ENCODE data around the gene ATP9B.
"Not testable (repeated sequence)": the region's sequence is repeated elsewhere in the genome, so short reads cannot be mapped to it uniquely, and the experiment has no call there.

ATP9B gene

DNA sequence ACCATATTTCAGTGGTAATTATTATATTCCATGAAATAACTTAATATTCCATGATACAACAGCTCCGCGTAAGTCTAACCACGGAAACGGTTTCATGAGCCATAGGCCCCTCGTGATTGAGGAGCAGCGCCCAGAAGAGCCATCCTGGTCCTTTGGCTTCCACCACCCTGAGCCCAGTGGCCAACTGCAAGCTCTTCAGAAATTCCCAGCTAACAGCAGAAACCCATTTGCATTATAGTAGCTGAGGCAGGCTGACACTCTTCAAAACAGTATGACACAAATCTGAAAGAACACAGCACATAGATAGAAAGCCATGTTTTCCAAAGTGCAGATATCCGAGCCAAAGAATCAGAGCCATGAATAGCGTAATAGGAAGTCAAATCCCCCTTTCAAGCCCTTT is 205.6 kb downstream of the ATP9B start:
- Histone ChIP-seq H3K27me3 (ENCODE audit: insufficient read depth, low read length) (no peaks in the 10 kb centered on the region), H3K9me3 (ENCODE audit: low read length) (peaks cover 2% of the 10 kb centered on the region), H3K36me3 (ENCODE audit: insufficient read depth, low read length) (peaks cover 17% of the 10 kb centered on the region), H2AFZ (ENCODE audit: low read depth, low read length) (no peak overlapping the region), H3K4me3 (ENCODE audit: low read length) (no peak overlapping the region), H3K4me1 (ENCODE audit: insufficient read depth, low read length) (peaks cover 4% of the 10 kb centered on the region)

- Histone ChIP-seq H2AFZ (ENCODE audit: low read depth, low read length) (no peak overlapping the region), H3K36me3 (ENCODE audit: insufficient read depth, low read length) (peaks cover 16% of the 10 kb centered on the region), H3K27me3 (ENCODE audit: insufficient read depth, low read length) (no peaks in the 10 kb centered on the region), H3K4me1 (ENCODE audit: insufficient read depth, low read length) (peaks cover 4% of the 10 kb centered on the region), H3K4me3 (ENCODE audit: low read length) (no peak overlapping the region), H3K9me3 (ENCODE audit: low read length) (peaks cover 2% of the 10 kb centered on the region)
Observed at GRCh38 chr18:79275461-79275860, 206.3 kb downstream of the ATP9B start.

- Histone ChIP-seq H3K4me1 (ENCODE audit: insufficient read depth, low read length) (peaks cover 4% of the 10 kb centered on the region), H3K27me3 (ENCODE audit: insufficient read depth, low read length) (no peaks in the 10 kb centered on the region), H3K4me3 (ENCODE audit: low read length) (no peak overlapping the region), H3K36me3 (ENCODE audit: insufficient read depth, low read length) (peaks cover 13% of the 10 kb centered on the region), H3K9me3 (ENCODE audit: low read length) (no peaks in the 10 kb centered on the region), H2AFZ (ENCODE audit: low read depth, low read length) (no peak overlapping the region)
Observed at GRCh38 chr18:79275992-79276391, 206.8 kb downstream of the ATP9B start.

- no peak overlapping the region for H2AFZ ChIP-seq (ENCODE audit: low read depth, low read length)
- peaks cover 10% of the 10 kb centered on the region for H3K36me3 ChIP-seq (ENCODE audit: insufficient read depth, low read length)
- no peaks in the 10 kb centered on the region for H3K9me3 ChIP-seq (ENCODE audit: low read length)
- peaks cover 4% of the 10 kb centered on the region for H3K4me1 ChIP-seq (ENCODE audit: insufficient read depth, low read length)
- H3K4me3 ChIP-seq (ENCODE audit: low read length) = no peak overlapping the region
- no peaks in the 10 kb centered on the region for H3K27me3 ChIP-seq (ENCODE audit: insufficient read depth, low read length)
Observed at GRCh38 chr18:79278896-79279295, 209.7 kb downstream of the ATP9B start.

DNA sequence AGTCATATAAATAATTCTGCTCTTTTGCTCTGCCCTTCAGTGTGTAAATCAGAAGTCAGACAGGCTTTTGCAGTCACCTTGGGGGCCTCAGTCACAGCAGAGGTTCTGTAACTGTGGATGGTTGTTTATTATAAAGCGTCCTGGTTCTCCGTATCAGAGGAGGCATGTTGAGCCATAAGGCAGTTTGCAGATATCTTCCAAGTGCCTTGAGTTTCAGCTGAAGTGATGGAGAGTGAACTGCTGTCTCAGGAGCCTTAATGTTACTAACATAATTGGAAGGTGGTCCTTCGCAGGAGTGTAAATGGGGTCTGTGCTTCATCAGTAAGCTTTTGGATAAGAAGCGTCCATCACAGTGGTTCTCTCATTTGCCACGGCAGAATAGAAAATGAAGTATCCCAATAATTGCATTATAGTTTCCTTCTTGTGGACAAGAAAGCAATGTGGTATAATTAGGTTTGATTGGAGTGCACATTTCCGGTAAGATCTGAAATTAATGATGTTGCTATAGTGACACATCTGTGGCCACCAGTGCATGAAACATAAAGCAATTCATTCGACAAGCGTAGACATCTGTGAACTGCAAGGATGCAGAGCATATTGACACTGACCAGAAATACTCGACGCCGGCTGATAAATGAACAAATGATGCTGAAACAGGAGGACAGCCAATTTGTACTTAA is 214.1 kb downstream of the ATP9B start:
- no peak overlapping the region for H2AFZ ChIP-seq (ENCODE audit: low read depth, low read length)
- no peaks in the 10 kb centered on the region for H3K27me3 ChIP-seq (ENCODE audit: insufficient read depth, low read length)
- H3K4me1 ChIP-seq (ENCODE audit: insufficient read depth, low read length) = peaks cover 2% of the 10 kb centered on the region
- H3K4me3 ChIP-seq (ENCODE audit: low read length) = no peak overlapping the region
- H3K9me3 ChIP-seq (ENCODE audit: low read length) = no peaks in the 10 kb centered on the region
- H3K36me3 ChIP-seq (ENCODE audit: insufficient read depth, low read length) = peaks cover 5% of the 10 kb centered on the region

DNA sequence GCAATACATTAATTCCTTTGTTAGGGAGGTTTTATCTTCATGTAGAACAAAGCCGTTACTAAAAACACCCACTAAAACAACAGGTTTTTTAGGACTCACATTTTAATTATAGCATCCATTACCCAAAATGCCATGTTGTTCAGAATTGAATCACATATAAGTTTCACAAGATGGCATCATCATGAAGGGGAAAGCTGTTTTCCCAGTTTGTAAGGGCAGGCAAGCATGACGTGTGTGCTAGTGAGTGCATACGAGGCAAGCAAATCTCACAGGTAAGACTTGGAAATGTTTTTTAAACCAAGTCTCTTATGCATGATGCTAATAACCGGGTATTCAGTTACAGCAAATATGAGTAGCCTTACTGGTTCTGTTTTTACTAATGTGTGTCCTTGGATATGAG is 214.7 kb downstream of the ATP9B start:
- H3K27me3 ChIP-seq (ENCODE audit: insufficient read depth, low read length) = no peaks in the 10 kb centered on the region
- H3K4me3 ChIP-seq (ENCODE audit: low read length) = no peak overlapping the region
- peaks cover 2% of the 10 kb centered on the region for H3K4me1 ChIP-seq (ENCODE audit: insufficient read depth, low read length)
- peaks cover 3% of the 10 kb centered on the region for H3K36me3 ChIP-seq (ENCODE audit: insufficient read depth, low read length)
- no peaks in the 10 kb centered on the region for H3K9me3 ChIP-seq (ENCODE audit: low read length)
- H2AFZ ChIP-seq (ENCODE audit: low read depth, low read length) = no peak overlapping the region

DNA sequence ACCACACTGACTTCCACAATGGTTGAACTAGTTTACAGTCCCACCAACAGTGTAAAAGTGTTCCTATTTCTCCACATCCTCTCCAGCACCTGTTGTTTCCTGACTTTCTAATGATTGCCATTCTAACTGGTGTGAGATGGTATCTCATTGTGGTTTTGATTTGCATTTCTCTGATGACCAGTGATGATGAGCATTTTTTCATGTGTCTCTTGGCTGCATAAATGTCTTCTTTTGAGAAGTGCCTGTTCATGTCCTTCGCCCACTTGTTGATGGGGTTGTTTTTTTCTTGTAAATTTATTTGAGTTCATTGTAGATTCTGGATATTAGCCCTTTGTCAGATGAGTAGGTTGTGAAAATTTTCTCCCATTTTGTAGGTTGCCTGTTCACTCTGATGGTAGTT is 216.0 kb downstream of the ATP9B start:
- H3K27me3 ChIP-seq (ENCODE audit: insufficient read depth, low read length); H3K36me3 ChIP-seq (ENCODE audit: insufficient read depth, low read length); H3K4me3 ChIP-seq (ENCODE audit: low read length); H3K9me3 ChIP-seq (ENCODE audit: low read length); H2AFZ ChIP-seq (ENCODE audit: low read depth, low read length); H3K4me1 ChIP-seq (ENCODE audit: insufficient read depth, low read length): not testable (repeated sequence)

GRCh38 chr18:79290409-79290808 is 221.2 kb downstream of the ATP9B start:
- not testable (repeated sequence) for H3K4me3 ChIP-seq (ENCODE audit: low read length); H3K9me3 ChIP-seq (ENCODE audit: low read length); H3K27me3 ChIP-seq (ENCODE audit: insufficient read depth, low read length); H2AFZ ChIP-seq (ENCODE audit: low read depth, low read length); H3K36me3 ChIP-seq (ENCODE audit: insufficient read depth, low read length); H3K4me1 ChIP-seq (ENCODE audit: insufficient read depth, low read length)

- Histone ChIP-seq H3K4me3 (ENCODE audit: low read length) (no peak overlapping the region), H3K4me1 (ENCODE audit: insufficient read depth, low read length) (no peaks in the 10 kb centered on the region), H2AFZ (ENCODE audit: low read depth, low read length) (no peak overlapping the region), H3K36me3 (ENCODE audit: insufficient read depth, low read length) (peaks cover 2% of the 10 kb centered on the region), H3K9me3 (ENCODE audit: low read length) (no peaks in the 10 kb centered on the region), H3K27me3 (ENCODE audit: insufficient read depth, low read length) (no peaks in the 10 kb centered on the region)
Observed at GRCh38 chr18:79290876-79291275, 221.7 kb downstream of the ATP9B start.

DNA sequence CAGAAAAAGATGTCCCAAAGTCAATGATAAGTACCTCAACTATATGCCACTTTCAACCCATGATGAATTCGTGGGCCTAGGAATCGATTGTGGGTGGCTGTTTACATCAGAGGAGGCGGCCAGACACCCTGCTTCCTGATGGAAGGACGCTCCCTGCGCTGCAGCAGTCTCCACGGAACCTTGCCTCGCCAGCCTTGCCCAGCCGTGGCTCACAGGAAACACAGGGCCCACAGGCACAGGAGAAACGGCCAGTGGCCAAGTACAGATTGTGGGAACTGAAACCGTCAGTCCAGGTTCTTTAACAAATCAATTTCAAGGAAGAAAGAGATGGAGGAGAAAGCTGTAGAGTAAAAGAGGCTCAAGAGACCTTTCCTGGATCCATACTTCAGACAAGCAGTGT is 225.0 kb downstream of the ATP9B start:
- Histone ChIP-seq H3K27me3 (ENCODE audit: insufficient read depth, low read length) (no peaks in the 10 kb centered on the region), H3K4me1 (ENCODE audit: insufficient read depth, low read length) (no peaks in the 10 kb centered on the region), H3K36me3 (ENCODE audit: insufficient read depth, low read length) (peaks cover 2% of the 10 kb centered on the region), H3K4me3 (ENCODE audit: low read length) (no peak overlapping the region), H2AFZ (ENCODE audit: low read depth, low read length) (no peak overlapping the region), H3K9me3 (ENCODE audit: low read length) (no peaks in the 10 kb centered on the region)

- no peaks in the 10 kb centered on the region for H3K9me3 ChIP-seq (ENCODE audit: low read length)
Observed at GRCh38 chr18:79299272-79299671, 230.1 kb downstream of the ATP9B start.

DNA sequence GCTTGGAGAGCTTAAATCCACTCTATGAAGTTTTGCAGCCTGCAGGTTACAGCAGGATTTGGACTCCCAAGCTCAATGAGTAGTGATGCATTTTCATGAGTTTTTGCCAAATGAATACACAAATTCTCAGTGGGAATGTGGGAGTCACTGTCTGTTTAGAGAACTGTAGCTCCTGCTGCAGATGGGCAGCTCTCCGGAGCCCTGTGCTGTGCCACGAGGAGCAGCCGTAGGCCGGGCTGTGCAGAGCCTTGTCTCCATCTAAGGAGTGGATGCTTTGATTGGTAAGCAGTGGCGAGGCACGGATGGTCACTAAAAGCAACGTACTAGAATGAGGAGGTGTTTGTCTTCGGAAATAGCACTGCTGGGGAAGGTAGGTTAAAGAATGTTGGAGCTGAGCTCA is 230.5 kb downstream of the ATP9B start:
- Histone ChIP-seq H3K4me3 (ENCODE audit: low read length) (no peak overlapping the region), H3K27me3 (ENCODE audit: insufficient read depth, low read length) (no peaks in the 10 kb centered on the region), H3K9me3 (ENCODE audit: low read length) (no peaks in the 10 kb centered on the region), H2AFZ (ENCODE audit: low read depth, low read length) (no peak overlapping the region), H3K36me3 (ENCODE audit: insufficient read depth, low read length) (peaks cover 13% of the 10 kb centered on the region), H3K4me1 (ENCODE audit: insufficient read depth, low read length) (no peaks in the 10 kb centered on the region)

More at GRCh38 chr18:79299272-79299671, 230.1 kb downstream of the ATP9B start:
- H3K4me1 ChIP-seq (ENCODE audit: insufficient read depth, low read length) = no peaks in the 10 kb centered on the region
- no peak overlapping the region for H3K4me3 ChIP-seq (ENCODE audit: low read length)
- peaks cover 10% of the 10 kb centered on the region for H3K36me3 ChIP-seq (ENCODE audit: insufficient read depth, low read length)
- no peaks in the 10 kb centered on the region for H3K27me3 ChIP-seq (ENCODE audit: insufficient read depth, low read length)
- H2AFZ ChIP-seq (ENCODE audit: low read depth, low read length) = no peak overlapping the region

DNA sequence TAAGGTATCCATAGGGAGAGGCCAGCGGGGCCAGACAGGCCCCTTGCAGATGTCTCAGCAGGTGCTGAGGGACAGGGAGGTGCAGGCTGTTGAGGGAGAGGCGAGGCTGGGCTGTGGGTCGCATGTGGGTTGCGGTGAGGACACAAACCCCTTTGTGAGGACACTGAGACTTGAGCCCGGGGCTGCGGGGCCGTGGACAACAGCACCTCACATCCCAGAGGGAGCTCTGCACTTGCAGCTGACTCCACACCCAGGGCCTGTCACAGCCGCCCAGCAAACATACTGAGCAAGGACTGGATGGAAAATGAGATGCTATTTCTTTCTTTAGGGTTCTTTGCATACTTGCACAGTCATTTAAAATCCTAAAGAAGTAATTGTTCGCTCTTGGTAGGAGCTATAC is 231.2 kb downstream of the ATP9B start:
- H3K9me3 ChIP-seq (ENCODE audit: low read length) = no peaks in the 10 kb centered on the region
- H3K36me3 ChIP-seq (ENCODE audit: insufficient read depth, low read length) = peaks cover 19% of the 10 kb centered on the region
- no peaks in the 10 kb centered on the region for H3K27me3 ChIP-seq (ENCODE audit: insufficient read depth, low read length)
- no peak overlapping the region for H3K4me3 ChIP-seq (ENCODE audit: low read length)
- no peak overlapping the region for H2AFZ ChIP-seq (ENCODE audit: low read depth, low read length)
- H3K4me1 ChIP-seq (ENCODE audit: insufficient read depth, low read length) = no peaks in the 10 kb centered on the region

DNA sequence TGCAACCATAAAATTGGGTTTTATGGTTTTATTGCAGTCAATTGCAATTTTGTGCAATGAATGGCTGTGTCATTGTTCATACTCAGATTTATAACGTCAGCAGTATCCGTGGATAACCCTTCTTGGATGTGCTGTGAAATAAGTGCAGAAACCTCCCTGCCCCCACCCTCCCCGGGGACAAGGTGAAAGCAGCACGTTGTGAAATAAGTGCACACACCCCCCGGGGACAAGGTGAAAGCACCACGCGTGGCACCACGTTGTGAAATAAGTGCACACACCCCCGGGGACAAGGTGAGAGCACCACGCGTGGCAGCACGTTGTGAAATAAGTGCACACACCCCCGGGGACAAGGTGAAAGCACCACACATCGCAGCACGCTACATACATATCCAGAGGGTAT is 232.9 kb downstream of the ATP9B start:
- Histone ChIP-seq H2AFZ (ENCODE audit: low read depth, low read length) (no peak overlapping the region), H3K4me3 (ENCODE audit: low read length) (no peak overlapping the region), H3K4me1 (ENCODE audit: insufficient read depth, low read length) (no peaks in the 10 kb centered on the region), H3K9me3 (ENCODE audit: low read length) (no peaks in the 10 kb centered on the region), H3K27me3 (ENCODE audit: insufficient read depth, low read length) (no peaks in the 10 kb centered on the region), H3K36me3 (ENCODE audit: insufficient read depth, low read length) (peaks cover 31% of the 10 kb centered on the region)
